Measurements from ENCODE around the gene GALNT17. TPM values are rescaled to one million over a fixed set of nuclear protein-coding genes. Genes with fewer than 3 reads are reported as not detected.

Gene GALNT17
- total RNA-seq, 1 donor from 2014 or later, result 2.7 TPM

- DNase-seq (ENCODE audit: low spot score in 2 of 2, unreplicated experiment in 2 of 2), result no peak
- Mint-ChIP-seq H3K27me3 (ENCODE audit: low read depth) (peaks cover 13% of the 10 kb centered on the region), H3K27ac (no peak overlapping the region), H3K36me3 (peaks cover under 1% of the 10 kb centered on the region), H3K4me1 (no peaks in the 10 kb centered on the region), H3K9me3 (peaks cover 10% of the 10 kb centered on the region), H3K4me3 (no peak overlapping the region)
- TF ChIP-seq CTCF (IDR thresholded peaks at IDR 0.05; ENCODE audit: unreplicated experiment), result no peak
Observed at GRCh38 chr7:71527213-71527612, 395.3 kb downstream of the GALNT17 start.

GRCh38 chr7:71535616-71536015 lies 403.7 kb downstream of the GALNT17 start:
- TF ChIP-seq CTCF (IDR thresholded peaks at IDR 0.05; ENCODE audit: unreplicated experiment), result no peak
- H3K27ac Mint-ChIP-seq, result no peak overlapping the region

GRCh38 chr7:71538210-71538609 lies 406.3 kb downstream of the GALNT17 start:
- H3K27me3 Mint-ChIP-seq (ENCODE audit: low read depth), result peaks cover 44% of the 10 kb centered on the region
- peaks cover 5% of the 10 kb centered on the region for H3K9me3 Mint-ChIP-seq
- DNase-seq (ENCODE audit: low spot score in 2 of 2, unreplicated experiment in 2 of 2), result no peak
- peaks cover 12% of the 10 kb centered on the region for H3K4me1 Mint-ChIP-seq
- no peak for TF ChIP-seq CTCF (IDR thresholded peaks at IDR 0.05; ENCODE audit: unreplicated experiment)
- H3K36me3 Mint-ChIP-seq, result no peaks in the 10 kb centered on the region
- H3K27ac Mint-ChIP-seq, result no peak overlapping the region
- H3K4me3 Mint-ChIP-seq, result no peak overlapping the region

More at GRCh38 chr7:71535616-71536015, 403.7 kb downstream of the GALNT17 start:
- H3K4me1 Mint-ChIP-seq, result peaks cover 7% of the 10 kb centered on the region
- peaks cover 53% of the 10 kb centered on the region for H3K27me3 Mint-ChIP-seq (ENCODE audit: low read depth)
- H3K36me3 Mint-ChIP-seq, result no peaks in the 10 kb centered on the region
- DNase-seq (ENCODE audit: low spot score in 2 of 2, unreplicated experiment in 2 of 2), result no peak
- H3K4me3 Mint-ChIP-seq, result no peak overlapping the region
- H3K9me3 Mint-ChIP-seq, result peaks cover 5% of the 10 kb centered on the region

- H3K4me3 Mint-ChIP-seq, result no peak overlapping the region
- no peaks in the 10 kb centered on the region for H3K36me3 Mint-ChIP-seq
- DNase-seq (ENCODE audit: low spot score in 2 of 2, unreplicated experiment in 2 of 2), result no peak
- no peak for TF ChIP-seq CTCF (IDR thresholded peaks at IDR 0.05; ENCODE audit: unreplicated experiment)
- peaks cover 15% of the 10 kb centered on the region for H3K4me1 Mint-ChIP-seq
- H3K27me3 Mint-ChIP-seq (ENCODE audit: low read depth), result peaks cover 33% of the 10 kb centered on the region
- peaks cover 5% of the 10 kb centered on the region for H3K9me3 Mint-ChIP-seq
- H3K27ac Mint-ChIP-seq, result no peak overlapping the region
Observed at GRCh38 chr7:71539615-71540014, 407.7 kb downstream of the GALNT17 start.

- Mint-ChIP-seq H3K9me3 (no peaks in the 10 kb centered on the region), H3K4me3 (no peak overlapping the region), H3K36me3 (no peaks in the 10 kb centered on the region), H3K27me3 (ENCODE audit: low read depth) (peaks cover 18% of the 10 kb centered on the region), H3K4me1 (peaks cover 15% of the 10 kb centered on the region), H3K27ac (no peak overlapping the region)
- DNase-seq (ENCODE audit: low spot score in 2 of 2, unreplicated experiment in 2 of 2), result no peak
- TF ChIP-seq CTCF (IDR thresholded peaks at IDR 0.05; ENCODE audit: unreplicated experiment), result no peak
Observed at GRCh38 chr7:71541707-71542353, 409.9 kb downstream of the GALNT17 start.
